ENCODE data around the gene SLC12A8.

Gene SLC12A8

DNA sequence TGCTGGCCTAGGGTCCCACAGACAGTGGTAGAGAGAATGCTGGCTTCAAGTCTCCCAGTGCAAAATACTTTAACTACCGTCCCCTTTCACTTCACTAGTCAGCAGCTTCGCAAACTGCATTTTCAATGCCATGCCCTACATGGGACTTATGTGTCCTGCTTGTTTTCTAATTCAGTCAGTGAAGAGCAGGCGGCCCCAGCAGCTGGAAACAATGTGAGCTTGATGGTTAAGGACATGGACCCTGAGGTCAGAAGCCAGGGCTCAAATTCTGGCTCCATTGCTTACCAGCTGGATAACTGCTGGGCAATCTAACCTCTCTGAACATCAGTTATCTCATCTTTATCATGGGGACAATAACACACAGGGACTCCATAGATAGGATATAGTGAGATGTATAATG is 58.4 kb downstream of the SLC12A8 start:
- DNase-seq (ENCODE audit: low read depth): no peak

DNA sequence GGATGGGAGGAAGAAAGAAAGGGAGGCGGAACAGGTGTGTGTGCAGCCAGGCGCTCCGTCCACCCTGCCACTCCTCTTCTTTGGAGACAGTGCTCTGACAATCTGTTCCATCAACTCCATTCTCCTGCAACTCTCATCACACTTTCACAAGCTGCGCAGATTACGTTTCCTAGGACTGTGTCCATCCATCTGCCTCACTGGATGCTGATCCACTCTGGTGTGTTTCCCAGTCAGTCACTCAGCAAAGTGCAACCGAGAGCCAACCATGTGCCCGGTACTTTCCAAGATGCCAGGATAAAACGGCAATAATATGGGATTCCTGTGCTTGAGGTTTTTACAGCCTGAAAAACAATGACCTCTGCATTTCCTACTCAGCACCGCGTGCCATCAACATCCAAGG is 59.6 kb downstream of the SLC12A8 start:
- no peak for DNase-seq (ENCODE audit: low read depth)

DNA sequence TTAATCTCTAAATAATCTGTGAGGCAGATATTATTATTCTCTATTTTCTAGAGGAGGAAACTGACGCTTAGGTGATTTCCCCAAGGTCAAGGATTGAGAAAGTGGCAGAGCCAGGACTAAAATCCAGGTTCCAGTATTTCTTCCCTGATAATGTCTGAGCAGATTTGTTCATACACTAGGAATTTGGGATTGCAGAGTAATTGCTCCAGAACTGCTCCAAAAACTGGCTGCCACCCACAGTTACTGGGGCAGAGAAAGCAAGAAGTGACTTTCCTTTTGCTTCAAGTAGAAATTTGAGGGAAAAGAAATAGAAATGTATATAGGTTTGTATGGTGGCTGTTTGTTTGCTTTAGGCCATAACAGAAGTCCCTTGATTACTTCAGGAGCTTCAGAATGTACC is 60.6 kb downstream of the SLC12A8 start:
- no peak for DNase-seq (ENCODE audit: low read depth)

DNA sequence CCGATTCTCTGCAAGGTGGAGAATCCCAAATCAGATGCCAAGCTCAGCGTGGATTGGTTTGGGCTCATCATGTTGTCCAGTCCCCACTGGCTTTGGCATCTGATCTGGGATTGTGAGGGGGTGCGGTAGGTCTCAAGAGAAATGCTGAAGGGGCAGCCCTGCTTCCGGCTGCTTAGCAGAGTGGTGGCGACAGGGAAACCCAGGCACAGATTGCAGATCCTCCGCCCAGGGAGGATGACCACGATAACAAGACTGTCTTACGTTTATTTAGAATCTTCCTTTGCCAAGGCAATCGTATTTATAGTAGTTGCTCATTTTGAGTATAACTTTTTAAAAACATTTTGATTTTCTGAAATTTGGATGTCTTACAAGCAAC is 61.1 kb downstream of the SLC12A8 start:
- DNase-seq (ENCODE audit: low read depth): no peak

DNA sequence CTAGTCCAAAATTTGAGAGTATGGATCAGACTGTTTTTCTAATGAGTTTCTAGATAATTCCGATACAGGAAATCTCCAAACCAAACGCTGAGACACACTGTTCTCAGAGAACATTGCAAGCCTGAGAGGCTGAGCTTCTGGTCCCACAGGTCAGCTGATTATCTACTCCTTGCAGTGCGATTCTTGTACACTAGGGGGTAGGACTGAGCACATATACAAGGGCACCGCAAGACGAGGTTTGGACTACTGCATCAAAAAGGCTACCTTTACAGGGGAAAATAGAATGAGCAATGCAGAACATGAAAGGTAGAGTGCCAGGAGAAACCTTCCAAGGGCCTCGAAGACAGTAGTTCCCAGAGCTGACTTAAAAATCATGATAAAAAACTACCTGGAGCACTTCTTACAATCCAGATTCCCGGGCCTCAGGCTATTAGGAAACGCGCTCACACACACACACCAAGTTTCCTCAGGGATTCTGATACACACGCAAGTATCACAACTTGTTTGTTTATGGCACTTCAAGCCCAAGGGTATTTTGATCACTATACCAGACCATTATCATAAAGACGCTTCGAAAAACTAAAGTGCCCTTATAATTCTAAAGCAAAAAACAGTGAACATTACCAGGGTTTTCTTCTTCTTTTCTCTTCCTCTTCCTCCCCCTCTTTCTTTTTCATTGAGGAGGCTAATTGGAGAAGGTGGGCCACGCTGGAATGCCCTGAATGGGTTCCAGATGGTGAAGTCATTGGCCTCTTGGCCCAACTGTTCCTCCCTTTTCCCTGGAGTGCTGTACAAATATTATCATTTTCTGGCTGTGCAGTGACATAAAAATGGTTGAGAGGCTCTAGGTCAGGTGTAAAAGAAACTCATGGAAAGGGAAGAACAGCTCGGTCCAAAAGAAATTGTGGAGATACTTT is 61.8 kb downstream of the SLC12A8 start:
- peak; percentile 47 for DNase-seq (ENCODE audit: low read depth)

DNA sequence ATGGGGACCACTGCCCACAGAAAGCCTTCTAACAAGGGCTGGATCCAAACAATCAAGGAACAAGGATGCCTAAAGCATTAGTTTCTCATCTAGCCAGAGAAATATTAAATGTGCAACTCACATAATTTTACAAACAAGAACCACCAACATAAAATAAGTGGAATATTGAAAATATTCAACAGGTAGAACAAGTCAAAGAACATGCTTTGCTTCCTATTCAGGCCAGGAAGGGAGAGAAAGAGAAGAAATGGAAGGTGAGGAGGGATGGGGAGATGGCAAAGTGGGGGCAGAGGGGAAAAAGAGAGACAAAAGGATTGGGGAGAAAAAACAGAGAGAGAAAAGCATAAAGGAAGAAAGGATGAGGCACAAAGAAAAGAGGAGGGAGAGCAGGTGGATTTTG is 63.1 kb downstream of the SLC12A8 start:
- no peak for DNase-seq (ENCODE audit: low read depth)

DNA sequence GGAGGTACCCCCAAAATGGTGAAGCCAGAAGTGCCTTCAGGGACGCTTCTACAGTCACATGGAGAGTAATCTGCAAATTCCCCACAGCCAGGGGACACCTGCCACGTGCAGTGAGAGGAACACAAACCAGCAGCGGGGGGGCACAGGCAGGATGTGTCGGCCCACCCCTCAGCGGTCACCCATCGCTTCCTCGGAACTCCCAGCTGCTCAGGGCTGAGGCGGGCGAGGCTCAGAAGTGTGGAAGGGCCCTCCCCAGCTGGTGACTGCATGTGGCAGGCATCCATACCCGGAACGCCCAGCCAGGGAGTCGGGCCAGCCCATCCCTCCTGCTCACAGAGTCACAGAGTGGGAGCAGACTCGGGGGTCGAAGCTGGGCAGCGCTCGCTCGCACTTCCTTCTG is 63.7 kb downstream of the SLC12A8 start:
- DNase-seq (ENCODE audit: low read depth): no peak

DNA sequence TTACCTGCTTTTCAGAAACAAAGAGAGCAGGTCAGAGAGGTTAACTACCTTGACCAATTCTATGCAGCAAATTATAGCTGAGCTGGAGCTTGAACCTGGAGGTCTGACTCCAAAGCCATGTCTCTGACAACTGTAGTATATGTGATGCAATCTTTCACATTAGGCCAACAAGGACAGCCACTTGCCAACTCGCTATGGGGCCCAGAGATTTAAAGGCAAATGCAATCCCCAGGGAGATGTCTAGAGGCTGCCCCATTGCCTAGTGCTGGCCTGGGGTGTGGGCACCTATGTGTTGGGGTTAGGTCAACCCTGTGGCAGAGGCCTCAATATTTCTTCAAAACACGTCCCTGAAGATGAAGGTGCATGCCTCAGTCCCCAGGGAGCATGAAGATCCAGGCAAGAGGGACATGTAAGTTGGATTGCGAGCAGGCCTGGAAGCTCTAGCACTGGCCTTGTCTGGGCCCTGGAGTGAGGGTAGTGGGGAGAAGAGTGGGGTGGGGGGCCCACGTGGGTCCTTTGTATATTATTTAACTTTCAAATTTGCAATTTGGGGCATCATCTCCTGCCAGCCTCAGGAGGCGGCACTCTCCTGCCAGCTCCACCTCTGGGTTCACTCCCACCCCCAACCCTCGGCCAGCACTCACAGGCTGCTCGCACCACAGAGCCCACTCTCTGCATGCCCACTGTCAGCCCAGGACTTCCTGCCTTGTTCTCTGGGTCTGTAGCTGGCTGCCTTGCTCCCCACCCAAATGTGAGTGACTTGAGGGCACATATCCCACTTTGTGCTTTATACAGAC is 64.3 kb downstream of the SLC12A8 start:
- no peak for DNase-seq (ENCODE audit: low read depth)

DNA sequence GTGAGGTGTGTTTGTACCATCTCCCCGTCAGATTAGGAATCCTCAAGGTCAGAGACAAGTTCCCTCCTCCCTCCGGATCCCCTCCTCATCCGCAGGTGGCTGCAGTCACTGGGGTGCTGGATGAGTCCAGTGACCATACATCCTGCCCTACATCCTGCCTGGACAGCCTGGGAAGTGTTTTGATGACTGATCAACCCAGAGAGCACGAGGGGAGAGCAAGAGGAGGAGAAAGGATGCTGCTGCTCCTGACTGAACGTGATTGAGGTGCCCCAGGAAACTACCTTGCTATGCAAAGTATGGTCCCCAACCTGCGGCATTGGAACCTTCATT is 65.1 kb downstream of the SLC12A8 start:
- no peak for DNase-seq (ENCODE audit: low read depth)

DNA sequence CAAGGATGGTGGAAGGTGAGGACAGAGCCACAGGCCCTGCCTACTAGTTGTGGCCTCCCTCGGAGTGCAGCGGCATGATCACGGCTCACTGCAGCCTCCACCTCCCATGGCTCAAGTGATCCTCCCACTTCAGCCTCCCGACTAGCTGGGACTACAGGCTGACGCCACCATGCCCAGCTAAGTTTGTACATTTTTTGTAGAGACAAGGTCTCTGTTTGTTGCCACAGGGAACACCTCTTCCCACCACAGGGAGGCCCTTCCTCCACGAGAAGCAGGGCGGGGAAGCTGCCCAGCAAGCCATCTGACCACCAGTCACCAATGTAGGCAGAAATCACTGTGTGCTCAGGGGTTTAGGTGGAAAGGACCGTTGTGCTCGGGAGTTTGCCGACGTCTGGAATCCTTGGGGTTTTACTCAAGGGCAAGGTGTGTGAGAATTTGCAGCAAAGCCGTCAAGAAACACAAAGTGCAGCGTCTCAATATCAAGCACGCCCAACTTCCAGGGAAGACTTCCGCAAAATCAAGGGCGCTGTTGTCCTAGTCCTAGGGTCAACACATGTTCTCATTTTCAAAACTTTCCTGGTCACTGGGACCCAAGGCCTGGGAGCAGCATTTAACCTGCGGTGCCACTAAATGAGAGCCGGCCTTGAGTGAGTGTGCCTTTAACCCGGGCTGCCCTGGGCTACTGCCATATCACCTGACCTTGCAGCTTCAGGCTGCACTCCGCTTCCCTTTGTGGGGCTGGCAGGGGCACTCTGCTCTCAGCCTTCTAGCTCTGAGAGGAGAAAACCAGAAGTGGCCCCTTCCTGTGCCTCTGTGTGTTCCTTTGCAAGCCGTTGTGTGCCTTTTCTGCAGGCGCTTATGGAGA is 65.7 kb downstream of the SLC12A8 start:
- DNase-seq (ENCODE audit: low read depth): no peak

DNA sequence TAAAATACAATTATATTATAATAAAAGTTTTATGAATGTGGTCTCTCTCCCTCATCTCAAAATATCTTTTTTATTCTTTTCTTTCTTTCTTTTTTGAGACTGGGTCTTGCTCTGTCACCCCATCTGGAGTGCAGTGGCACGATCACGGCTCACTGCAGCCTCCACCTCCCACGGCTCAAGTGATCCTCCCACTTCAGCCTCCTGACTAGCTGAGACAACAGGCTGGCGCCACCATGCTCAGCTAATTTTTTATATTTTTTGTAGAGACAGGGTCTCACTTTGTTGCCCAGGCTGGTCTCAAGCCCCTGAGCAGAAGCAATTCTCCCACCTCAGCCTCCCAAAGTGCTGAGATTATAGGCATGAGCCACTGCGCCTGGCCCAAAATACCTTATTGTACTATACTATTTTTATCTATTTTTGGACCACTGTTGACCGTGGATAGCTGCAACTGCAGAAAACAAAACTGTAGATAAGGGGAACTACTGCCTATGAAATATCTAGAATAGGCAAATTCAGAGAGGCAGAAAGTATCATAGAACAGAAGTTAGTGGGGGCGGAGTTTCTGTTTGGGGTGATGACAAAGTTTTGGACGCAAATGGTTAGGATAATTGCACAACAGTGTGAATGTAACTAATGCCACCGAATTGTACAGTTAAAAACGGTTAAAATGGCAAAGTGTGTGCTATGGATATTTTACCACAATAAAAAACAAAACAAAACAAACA is 66.6 kb downstream of the SLC12A8 start:
- no peak for DNase-seq (ENCODE audit: low read depth)

DNA sequence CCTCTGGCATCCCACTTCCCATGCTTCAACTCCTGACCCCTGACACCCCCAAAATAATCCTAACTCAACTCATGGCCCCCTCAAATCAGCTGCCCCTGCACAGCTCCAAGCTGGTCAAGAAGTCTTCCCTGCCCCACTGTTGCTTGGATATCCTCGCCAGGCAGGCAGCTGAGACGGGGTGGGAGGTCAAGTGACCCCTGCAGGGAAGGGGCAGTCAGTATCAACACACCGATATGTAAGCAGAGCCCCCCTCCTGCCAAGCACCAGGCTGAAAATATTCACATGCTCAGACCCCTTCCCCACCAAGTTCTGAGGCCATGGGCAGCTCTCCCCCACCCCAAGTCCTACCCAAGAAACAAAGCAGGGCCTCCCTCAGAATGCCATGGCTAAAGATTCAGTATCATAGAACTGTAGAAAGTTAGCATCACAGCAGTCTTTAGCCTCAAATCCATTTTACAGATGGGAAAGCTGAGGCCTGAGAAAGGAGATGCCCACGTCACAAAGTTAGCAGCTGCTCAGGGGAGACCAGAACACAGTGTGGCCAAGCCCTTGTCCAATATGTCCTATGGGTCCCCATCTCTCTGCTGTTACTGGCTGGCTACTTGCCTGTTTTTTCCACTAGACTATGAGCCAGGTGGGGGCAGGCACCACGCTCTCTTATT is 67.8 kb downstream of the SLC12A8 start:
- DNase-seq (ENCODE audit: low read depth): no peak

DNA sequence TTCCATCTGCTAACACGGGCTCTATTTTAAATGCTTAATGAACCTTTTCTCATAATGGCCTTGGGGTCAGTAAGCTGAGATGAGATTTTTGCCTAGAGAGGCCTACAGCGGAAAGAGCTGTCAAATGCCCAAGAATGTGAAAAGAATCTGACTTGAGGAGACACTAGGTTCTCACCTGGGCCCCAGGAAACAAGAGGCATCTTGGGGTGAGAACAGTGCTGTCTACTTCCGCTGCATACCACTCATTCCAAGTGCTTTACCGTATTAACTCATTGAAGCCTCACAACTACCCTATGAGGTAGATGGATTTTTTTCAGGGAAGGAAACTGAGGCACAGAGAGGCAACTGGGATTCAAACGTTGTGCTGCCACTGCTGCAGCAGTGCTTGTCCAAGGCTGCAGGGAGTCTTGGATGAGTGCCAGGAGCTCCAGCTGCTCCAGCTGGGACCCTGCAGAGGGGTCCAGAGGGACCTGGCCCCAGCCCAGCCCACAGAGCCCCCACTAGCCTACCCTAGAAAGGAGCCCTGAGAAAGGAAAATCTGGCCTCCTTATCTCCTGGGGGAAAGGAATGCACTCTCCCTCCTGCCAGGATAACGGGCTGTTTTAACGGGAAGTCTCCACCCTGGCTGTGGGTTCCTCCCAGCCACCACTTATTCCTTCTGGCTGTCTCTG is 68.4 kb downstream of the SLC12A8 start:
- no peak for DNase-seq (ENCODE audit: low read depth)

DNA sequence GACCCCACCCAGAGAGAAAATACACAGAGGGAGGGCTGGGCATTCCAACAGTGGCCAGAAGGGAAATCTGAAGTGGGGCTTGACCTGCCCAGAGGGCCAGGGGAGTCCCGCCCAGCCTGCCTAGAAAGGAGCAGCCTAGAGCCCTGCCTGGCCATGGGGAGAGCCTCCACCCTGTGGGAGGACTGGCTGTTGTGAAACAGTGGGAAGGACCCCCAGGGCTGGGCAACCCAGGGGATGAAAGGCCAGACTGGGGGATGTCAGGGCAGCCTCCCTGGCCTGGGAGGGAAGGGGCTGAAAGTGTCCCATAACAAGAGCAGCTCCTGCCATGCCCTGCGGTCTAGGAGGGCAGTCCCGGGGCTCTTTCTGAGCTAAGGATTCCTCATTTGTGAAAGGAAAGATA is 69.0 kb downstream of the SLC12A8 start:
- DNase-seq (ENCODE audit: low read depth): no peak

DNA sequence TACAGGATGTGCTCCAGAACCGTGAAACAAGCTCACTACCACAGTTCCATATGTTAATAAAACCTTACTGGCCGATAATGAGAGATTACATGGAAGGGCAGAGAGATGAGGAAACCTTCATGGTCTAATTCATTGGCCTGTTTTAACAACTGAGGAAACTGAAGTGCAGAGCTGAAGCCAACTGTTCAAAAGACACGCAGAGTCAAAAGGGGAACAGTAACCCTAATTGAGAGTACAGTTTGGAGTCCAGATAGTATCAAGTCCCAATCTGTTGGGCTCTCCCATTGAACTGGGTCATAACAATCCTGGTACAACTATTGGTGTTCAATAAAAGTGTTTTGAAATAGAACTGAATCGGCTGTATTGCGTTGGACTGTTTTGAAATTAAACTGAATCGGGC is 69.6 kb downstream of the SLC12A8 start:
- DNase-seq (ENCODE audit: low read depth): no peak

DNA sequence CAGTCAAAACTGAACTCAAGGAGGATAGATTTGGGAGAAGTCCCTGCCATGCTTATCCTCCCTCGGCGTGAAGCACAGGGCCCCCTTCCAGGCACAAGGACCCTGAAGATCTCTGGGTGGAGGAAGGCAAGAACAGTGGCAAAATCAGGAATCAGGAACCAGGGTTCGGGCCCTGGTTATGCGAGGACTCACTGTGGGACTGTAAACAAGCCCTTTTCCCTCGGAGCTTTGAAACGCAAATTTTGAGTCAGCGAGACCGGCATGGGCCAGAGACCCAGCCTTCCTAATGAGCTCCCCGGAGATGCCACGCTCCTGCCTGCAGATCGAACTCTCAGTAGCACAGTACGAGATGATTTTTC is 70.1 kb downstream of the SLC12A8 start:
- DNase-seq (ENCODE audit: low read depth): no peak

DNA sequence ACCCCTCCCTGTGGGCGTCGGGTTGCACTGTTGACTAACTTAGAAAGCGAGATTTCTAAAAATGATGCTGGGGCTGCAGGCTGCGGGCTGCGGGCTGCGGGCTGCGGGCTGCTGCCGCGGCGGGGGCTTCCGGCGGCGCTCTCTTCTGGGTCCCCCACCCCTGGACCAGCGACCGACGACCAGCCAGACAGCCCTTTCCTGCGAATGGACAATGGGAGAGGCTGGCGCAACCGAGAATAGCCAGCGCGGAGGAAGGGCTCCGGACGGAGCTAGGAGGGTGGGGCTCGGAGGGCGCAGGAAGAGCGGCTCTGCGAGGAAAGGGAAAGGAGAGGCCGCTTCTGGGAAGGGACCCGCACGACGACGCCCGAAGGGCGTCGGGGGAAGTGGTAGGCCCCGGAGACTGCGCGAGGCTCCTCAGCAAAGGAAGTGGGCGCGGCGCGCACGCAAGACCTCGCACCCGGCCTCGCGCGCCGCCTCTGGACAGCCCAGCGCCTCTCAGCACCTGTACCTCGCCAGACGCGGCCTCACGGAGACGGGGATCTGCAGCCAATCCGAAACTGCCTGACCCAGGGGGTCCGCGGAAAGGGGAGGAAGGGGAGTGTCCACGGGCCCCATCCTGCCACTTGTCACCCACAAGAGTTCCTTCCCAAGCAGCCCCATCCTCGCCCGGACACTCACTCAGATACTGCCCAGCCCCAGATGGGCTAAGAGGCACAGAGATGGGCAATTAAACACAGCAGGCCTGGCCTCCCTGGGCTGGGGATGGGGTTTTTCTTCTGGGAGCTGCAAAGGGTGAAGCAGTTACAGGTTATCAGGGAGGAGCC is 70.7 kb downstream of the SLC12A8 start:
- DNase-seq (ENCODE audit: low read depth): peak; percentile 70

DNA sequence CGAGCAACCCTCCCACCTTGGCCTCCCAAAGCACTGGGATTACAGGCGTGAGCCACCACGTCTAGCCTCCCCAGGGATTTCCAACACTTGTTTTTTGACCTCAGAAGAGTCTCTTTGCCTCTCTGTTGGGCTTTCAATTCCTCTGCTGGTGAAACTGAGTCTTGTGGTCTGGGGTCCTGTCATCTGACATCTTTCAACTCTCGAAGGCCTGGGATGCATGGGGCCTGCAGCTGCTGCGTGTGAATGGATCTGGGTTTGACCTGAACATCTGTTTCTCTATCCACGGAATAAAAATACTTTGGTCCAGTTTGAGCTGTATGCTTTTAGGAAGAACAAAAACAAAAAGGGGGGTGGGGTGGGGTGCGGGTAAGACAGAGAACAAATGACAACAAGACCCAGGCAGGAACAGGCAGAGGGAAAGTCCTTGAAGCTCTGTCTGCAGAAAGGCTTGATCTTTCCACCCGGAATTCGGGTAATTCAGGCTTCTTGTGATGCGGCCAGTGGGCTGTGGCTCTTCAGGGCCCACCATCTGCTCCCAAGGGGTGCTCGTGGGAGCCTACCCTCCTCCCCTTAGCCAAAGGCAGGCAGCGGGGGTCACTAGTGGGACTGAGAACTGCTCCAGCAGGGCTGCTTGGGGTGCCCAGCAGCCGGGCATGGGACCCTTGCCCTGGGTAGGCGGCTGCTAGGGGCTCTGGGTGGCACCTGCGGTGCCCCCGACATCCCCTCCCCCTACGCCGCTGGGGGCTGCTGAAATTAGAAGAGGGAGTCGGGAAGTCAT is 71.5 kb downstream of the SLC12A8 start:
- no peak for DNase-seq (ENCODE audit: low read depth)
